Measurements from ENCODE around the gene EAF1. TPM values are rescaled to one million over a fixed set of nuclear protein-coding genes. Genes with fewer than 3 reads are reported as not detected.

The EAF1 gene
- total and polyA plus RNA-seq, 2 experiments from 2014 or later = 9.4 to 45.4 TPM

DNA sequence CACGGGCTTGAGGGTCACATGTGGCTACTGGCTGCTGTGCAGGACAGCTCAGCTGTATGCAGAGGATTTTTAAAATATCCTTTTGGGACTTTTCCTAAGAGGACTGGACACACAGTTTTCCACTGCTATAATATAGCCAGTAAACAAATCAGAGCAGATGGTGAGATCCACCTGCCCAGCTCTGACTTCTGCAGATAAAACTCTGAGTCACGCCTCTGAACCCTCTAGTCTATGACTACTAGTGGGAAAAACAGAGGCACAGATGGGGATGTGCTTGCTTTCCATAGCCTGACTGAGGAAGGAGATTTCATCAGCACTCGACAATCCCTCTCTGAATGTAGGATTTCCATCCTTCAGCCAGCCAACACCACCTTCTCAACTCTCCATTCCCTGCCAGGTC lies 49.0 kb downstream of the EAF1 start:
- Histone ChIP-seq H3K4me3 (no peak overlapping the region), H3K4me2 (no peak overlapping the region), H3K4me1 (ENCODE audit: insufficient read depth) (no peaks in the 10 kb centered on the region), H3K9me2 (ENCODE audit: insufficient read depth) (no peaks in the 10 kb centered on the region), H3K27ac (ENCODE audit: low read depth) (no peak overlapping the region), H2AFZ (no peak overlapping the region), H4K20me1 (replicated peaks; ENCODE audit: insufficient read depth) (no peaks in the 10 kb centered on the region), H3F3A (replicated peaks; ENCODE audit: low read depth) (no peaks in the 10 kb centered on the region), H3K79me2 (replicated peaks; ENCODE audit: insufficient read depth) (no peaks in the 10 kb centered on the region), H3K27me3 (ENCODE audit: insufficient read depth) (no peaks in the 10 kb centered on the region), H3K36me3 (ENCODE audit: insufficient read depth) (no peaks in the 10 kb centered on the region)
- 0 out of 3 replicates have a peak, but pooled peaks cover 5% of the 10 kb centered on the region for H3K4me1 Mint-ChIP-seq
- H3K9me3 Mint-ChIP-seq = peaks cover 3% of the 10 kb centered on the region; the same call in 1 of the 3 replicates
- H3K36me3 Mint-ChIP-seq (ENCODE audit: low read depth) = no peaks in the 10 kb centered on the region
- no peak overlapping the region for H3K27ac Mint-ChIP-seq
- no peak for DNase-seq (ENCODE audit: low spot score)
- ATAC-seq = no peak
- TF ChIP-seq EZH2phosphoT487 (IDR thresholded peaks at IDR 0.05; ENCODE audit: unreplicated experiment) (no peak), ZNF114 (CRISPR knock-in tag; IDR thresholded peaks at IDR 0.05) (no peak), STAT1 (IDR thresholded peaks at IDR 0.05; ENCODE audit: unreplicated experiment) (no peak), CREB1 (CRISPR knock-in tag; IDR thresholded peaks at IDR 0.05; ENCODE audit: low read depth) (no peak), REST (IDR thresholded peaks at IDR 0.05; ENCODE audit: unreplicated experiment) (no peak), POLR2AphosphoS5 (IDR thresholded peaks at IDR 0.05; ENCODE audit: low read depth) (no peak), JUNB (IDR thresholded peaks at IDR 0.05; ENCODE audit: unreplicated experiment) (no peak), EZH2 (IDR thresholded peaks at IDR 0.05; ENCODE audit: low read depth, unreplicated experiment) (no peak), NANOG (IDR thresholded peaks at IDR 0.05; ENCODE audit: borderline replicate concordance) (no peak)
- TF ChIP-seq, protein P1, sequence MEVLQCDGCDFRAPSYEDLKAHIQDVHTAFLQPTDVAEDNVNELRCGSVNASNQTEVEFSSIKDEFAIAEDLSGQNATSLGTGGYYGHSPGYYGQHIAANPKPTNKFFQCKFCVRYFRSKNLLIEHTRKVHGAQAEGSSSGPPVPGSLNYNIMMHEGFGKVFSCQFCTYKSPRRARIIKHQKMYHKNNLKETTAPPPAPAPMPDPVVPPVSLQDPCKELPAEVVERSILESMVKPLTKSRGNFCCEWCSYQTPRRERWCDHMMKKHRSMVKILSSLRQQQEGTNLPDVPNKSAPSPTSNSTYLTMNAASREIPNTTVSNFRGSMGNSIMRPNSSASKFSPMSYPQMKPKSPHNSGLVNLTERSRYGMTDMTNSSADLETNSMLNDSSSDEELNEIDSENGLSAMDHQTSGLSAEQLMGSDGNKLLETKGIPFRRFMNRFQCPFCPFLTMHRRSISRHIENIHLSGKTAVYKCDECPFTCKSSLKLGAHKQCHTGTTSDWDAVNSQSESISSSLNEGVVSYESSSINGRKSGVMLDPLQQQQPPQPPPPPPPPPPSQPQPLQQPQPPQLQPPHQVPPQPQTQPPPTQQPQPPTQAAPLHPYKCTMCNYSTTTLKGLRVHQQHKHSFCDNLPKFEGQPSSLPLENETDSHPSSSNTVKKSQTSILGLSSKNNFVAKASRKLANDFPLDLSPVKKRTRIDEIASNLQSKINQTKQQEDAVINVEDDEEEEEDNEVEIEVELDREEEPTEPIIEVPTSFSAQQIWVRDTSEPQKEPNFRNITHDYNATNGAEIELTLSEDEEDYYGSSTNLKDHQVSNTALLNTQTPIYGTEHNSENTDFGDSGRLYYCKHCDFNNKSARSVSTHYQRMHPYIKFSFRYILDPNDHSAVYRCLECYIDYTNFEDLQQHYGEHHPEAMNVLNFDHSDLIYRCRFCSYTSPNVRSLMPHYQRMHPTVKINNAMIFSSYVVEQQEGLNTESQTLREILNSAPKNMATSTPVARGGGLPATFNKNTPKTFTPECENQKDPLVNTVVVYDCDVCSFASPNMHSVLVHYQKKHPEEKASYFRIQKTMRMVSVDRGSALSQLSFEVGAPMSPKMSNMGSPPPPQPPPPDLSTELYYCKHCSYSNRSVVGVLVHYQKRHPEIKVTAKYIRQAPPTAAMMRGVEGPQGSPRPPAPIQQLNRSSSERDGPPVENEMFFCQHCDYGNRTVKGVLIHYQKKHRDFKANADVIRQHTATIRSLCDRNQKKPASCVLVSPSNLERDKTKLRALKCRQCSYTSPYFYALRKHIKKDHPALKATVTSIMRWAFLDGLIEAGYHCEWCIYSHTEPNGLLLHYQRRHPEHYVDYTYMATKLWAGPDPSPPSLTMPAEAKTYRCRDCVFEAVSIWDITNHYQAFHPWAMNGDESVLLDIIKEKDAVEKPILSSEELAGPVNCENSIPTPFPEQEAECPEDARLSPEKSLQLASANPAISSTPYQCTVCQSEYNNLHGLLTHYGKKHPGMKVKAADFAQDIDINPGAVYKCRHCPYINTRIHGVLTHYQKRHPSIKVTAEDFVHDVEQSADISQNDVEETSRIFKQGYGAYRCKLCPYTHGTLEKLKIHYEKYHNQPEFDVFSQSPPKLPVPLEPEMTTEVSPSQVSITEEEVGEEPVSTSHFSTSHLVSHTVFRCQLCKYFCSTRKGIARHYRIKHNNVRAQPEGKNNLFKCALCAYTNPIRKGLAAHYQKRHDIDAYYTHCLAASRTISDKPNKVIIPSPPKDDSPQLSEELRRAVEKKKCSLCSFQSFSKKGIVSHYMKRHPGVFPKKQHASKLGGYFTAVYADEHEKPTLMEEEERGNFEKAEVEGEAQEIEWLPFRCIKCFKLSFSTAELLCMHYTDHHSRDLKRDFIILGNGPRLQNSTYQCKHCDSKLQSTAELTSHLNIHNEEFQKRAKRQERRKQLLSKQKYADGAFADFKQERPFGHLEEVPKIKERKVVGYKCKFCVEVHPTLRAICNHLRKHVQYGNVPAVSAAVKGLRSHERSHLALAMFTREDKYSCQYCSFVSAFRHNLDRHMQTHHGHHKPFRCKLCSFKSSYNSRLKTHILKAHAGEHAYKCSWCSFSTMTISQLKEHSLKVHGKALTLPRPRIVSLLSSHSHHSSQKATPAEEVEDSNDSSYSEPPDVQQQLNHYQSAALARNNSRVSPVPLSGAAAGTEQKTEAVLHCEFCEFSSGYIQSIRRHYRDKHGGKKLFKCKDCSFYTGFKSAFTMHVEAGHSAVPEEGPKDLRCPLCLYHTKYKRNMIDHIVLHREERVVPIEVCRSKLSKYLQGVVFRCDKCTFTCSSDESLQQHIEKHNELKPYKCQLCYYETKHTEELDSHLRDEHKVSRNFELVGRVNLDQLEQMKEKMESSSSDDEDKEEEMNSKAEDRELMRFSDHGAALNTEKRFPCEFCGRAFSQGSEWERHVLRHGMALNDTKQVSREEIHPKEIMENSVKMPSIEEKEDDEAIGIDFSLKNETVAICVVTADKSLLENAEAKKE (CRISPR knock-in tag; IDR thresholded peaks at IDR 0.05) = no peak
- no peak overlapping the region for H3K4me3 Mint-ChIP-seq
- peaks cover 3% of the 10 kb centered on the region for H3K27me3 Mint-ChIP-seq (ENCODE audit: insufficient read depth, low read depth, poor library complexity)
